ENCODE results near the gene KHK. TPM values are rescaled to one million over a fixed set of nuclear protein-coding genes. Genes with fewer than 3 reads are reported as not detected.

KHK gene
- total and polyA plus RNA-seq, 9 of the 15 experiments (the other 6 are each of a cell fraction or from before 2014, with no cell fraction given), result 1.5 to 10.7 (median 5.2) TPM

DNA sequence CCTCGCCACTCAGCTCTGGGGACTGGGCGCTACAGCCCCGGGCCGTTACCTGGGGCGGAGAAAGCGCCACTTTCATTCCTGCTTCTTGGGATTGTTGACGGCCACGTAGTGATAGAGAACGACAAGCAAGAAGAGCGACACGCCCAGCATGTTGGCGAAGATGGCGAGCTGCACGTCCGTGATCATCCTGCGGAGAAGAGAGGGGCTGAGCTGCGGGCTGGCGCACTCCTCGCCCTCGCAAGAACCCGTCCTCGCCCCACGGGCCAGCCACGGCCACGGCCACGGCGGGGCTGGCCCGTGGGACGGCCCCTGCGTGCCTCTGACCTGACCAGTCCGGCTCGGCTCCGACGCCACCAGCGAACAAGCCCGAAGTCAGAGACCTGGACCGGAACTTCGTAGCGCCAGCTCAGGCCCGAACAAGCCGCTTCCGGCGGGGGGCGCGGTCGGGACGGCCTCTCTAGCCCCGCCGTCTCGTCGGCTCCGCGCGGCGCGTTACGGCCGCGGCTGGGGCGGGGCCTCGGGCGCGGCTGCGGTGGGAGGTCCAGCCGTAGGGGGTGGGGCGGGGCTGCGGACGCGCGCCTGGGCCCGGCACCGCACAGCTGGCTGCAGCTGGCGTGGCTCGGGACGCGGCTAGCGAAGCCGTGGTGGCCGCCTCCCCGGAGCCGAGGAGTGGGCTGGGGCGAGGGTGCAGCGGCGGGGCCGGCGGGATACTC is 15.1 kb upstream of the KHK start, which contains the start of gene OST4 (continued):
- TF ChIP-seq FOXM1 (IDR thresholded peaks at IDR 0.05; ENCODE audit: low read depth), result no peak
- 0 out of 2 replicates have a peak, but pooled peaks have one; percentile 74 for TF ChIP-seq FOXM1 (CRISPR knock-in tag; IDR thresholded peaks at IDR 0.05; ENCODE audit: low read depth)
- TF ChIP-seq RAD51 (IDR thresholded peaks at IDR 0.05; ENCODE audit: borderline replicate concordance, low read depth), result no peak
- TF ChIP-seq ERF (CRISPR knock-in tag; IDR thresholded peaks at IDR 0.05), result no peak
- TF ChIP-seq CBX5 (IDR thresholded peaks at IDR 0.05; ENCODE audit: borderline replicate concordance, low read depth), result no peak
- peak; percentile 79; the same call in 1 of the 2 replicates for TF ChIP-seq ESRRA (IDR thresholded peaks at IDR 0.05; ENCODE audit: borderline replicate concordance, low read depth)
- TF ChIP-seq MCM5 (IDR thresholded peaks at IDR 0.05; ENCODE audit: low read depth), result no peak
- no peak for TF ChIP-seq DMBX1 (CRISPR knock-in tag; IDR thresholded peaks at IDR 0.05; ENCODE audit: borderline replicate concordance)
- no peak for TF ChIP-seq ZNF764 (CRISPR knock-in tag; IDR thresholded peaks at IDR 0.05; ENCODE audit: low read depth)
- no peak for TF ChIP-seq U2AF2 (optimal IDR thresholded peaks at IDR 0.05; ENCODE audit: low read depth, low read length)
- no peak for TF ChIP-seq EHMT2 (IDR thresholded peaks at IDR 0.05)
- TF ChIP-seq, protein P1, sequence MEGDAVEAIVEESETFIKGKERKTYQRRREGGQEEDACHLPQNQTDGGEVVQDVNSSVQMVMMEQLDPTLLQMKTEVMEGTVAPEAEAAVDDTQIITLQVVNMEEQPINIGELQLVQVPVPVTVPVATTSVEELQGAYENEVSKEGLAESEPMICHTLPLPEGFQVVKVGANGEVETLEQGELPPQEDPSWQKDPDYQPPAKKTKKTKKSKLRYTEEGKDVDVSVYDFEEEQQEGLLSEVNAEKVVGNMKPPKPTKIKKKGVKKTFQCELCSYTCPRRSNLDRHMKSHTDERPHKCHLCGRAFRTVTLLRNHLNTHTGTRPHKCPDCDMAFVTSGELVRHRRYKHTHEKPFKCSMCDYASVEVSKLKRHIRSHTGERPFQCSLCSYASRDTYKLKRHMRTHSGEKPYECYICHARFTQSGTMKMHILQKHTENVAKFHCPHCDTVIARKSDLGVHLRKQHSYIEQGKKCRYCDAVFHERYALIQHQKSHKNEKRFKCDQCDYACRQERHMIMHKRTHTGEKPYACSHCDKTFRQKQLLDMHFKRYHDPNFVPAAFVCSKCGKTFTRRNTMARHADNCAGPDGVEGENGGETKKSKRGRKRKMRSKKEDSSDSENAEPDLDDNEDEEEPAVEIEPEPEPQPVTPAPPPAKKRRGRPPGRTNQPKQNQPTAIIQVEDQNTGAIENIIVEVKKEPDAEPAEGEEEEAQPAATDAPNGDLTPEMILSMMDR (IDR thresholded peaks at IDR 0.05 in 2 of 3, conservative IDR thresholded peaks at IDR 0.05 in 1 of 3; ENCODE audit: insufficient read depth in 2 of 3, low read depth in 1 of 3, low read length in 3 of 3), result 0 out of 6 replicates have a peak, but pooled peaks of 1 of the 3 experiments have one; percentile 12
- TF ChIP-seq SREBF2 (CRISPR knock-in tag; IDR thresholded peaks at IDR 0.05), result no peak
- TF ChIP-seq FOXA1 (IDR thresholded peaks at IDR 0.05; ENCODE audit: borderline replicate concordance), result no peak
- TF ChIP-seq ZNF224 (CRISPR knock-in tag; IDR thresholded peaks at IDR 0.05), result no peak
- no peak for TF ChIP-seq XRCC5 (IDR thresholded peaks at IDR 0.05; ENCODE audit: low read depth, low read length)
- TF ChIP-seq ZNF77 (CRISPR knock-in tag; IDR thresholded peaks at IDR 0.05), result no peak
- TF ChIP-seq HIVEP1 (CRISPR knock-in tag; IDR thresholded peaks at IDR 0.05), result no peak
- TF ChIP-seq POLR3G (IDR thresholded peaks at IDR 0.05; ENCODE audit: extremely low read depth, insufficient read length, insufficient replicate concordance), result no peak
- peak; percentile 67 for TF ChIP-seq MTA3 (IDR thresholded peaks at IDR 0.05; ENCODE audit: borderline replicate concordance)
- no peak for TF ChIP-seq ZNF589 (CRISPR knock-in tag; IDR thresholded peaks at IDR 0.05; ENCODE audit: low read depth)
- peak; percentile 67; the same call in 1 of the 2 replicates for TF ChIP-seq ETV5 (CRISPR knock-in tag; IDR thresholded peaks at IDR 0.05; ENCODE audit: low read depth)
- TF ChIP-seq NFE2 (IDR thresholded peaks at IDR 0.05; ENCODE audit: low read depth), result no peak
- TF ChIP-seq ZNF140 (CRISPR knock-in tag; IDR thresholded peaks at IDR 0.05), result no peak
